ENCODE results near the gene CDK6.

CDK6 gene

DNA sequence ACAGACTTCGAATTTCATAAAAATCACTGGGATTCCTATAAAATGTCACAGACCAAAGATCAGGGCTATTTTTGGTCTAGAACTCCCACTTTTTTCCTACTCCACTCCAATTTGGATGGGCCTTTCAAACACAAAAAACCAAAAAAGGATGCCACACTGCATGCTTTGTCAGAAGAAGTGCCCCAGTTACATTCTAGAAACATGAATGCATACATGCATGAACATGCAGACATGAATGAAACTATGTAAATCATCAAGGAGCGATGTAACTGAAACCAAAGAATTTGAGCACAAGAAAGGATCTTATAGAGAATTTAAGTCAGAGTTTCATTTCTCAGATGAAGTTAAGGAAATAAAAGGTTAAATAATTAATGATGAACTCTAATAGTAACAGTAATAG lies 214.3 kb downstream of the CDK6 start:
- DNase-seq (ENCODE audit: low read depth): peak; percentile 62
- TF ChIP-seq, protein P1, sequence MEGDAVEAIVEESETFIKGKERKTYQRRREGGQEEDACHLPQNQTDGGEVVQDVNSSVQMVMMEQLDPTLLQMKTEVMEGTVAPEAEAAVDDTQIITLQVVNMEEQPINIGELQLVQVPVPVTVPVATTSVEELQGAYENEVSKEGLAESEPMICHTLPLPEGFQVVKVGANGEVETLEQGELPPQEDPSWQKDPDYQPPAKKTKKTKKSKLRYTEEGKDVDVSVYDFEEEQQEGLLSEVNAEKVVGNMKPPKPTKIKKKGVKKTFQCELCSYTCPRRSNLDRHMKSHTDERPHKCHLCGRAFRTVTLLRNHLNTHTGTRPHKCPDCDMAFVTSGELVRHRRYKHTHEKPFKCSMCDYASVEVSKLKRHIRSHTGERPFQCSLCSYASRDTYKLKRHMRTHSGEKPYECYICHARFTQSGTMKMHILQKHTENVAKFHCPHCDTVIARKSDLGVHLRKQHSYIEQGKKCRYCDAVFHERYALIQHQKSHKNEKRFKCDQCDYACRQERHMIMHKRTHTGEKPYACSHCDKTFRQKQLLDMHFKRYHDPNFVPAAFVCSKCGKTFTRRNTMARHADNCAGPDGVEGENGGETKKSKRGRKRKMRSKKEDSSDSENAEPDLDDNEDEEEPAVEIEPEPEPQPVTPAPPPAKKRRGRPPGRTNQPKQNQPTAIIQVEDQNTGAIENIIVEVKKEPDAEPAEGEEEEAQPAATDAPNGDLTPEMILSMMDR (IDR thresholded peaks at IDR 0.05; ENCODE audit: insufficient read depth, low read depth, low read length, missing control alignments): no peak
- H3K4me3 ChIP-seq (ENCODE audit: low read length): no peak overlapping the region

DNA sequence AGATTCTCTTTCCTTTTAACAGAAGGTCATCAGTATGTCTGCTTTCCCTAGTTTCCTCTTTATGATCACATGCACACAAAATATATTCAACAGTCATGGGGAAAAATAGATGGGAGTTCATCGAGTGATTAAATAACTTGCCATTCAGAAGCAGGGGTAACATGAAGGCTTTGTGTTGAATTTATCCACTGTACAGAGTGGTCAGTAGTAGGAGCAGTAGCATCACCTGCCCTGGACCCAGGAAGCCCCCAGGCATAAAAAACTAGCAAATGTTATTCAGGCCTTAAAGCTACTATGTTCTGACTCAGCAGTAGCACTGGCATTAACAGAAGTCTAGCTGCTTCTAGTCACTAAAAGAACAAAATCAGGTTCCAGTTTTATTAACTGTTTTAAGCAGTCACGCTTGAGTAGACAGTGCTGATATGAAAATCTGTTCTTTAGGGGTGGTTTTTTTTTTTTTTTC lies 214.8 kb downstream of the CDK6 start:
- DNase-seq (ENCODE audit: low read depth): peak; percentile 42
- TF ChIP-seq, protein P1 (IDR thresholded peaks at IDR 0.05; ENCODE audit: insufficient read depth, low read depth, low read length, missing control alignments): no peak
- H3K4me3 ChIP-seq (ENCODE audit: low read length): no peak overlapping the region

DNA sequence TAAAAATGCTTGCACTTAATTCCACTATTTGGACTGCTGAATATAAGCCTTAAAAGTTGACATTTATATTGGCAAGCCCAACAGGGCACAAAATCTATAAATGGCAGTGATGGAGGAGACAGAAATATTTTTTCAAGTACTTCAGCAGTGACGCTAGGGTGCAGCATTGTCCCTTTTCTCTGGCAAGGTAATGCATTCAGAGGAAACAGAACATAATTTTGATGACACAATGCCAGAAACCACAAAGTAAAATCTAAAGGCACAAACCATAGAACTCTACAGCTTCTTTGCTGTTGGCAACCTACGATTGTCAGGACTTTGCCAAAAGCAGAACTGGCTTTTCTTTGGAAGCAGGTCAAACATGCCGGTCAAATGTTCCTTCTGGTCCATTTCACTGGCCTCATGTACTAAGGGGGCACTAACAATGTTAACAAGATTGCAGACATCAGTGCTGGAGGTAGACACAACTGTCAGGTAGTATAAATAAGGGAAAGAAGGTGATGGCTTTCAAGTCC lies 215.3 kb downstream of the CDK6 start:
- H3K4me3 ChIP-seq (ENCODE audit: low read length): no peak overlapping the region
- TF ChIP-seq, protein P1 (IDR thresholded peaks at IDR 0.05; ENCODE audit: insufficient read depth, low read depth, low read length, missing control alignments): peak; percentile 77
- peak; percentile 91 for DNase-seq (ENCODE audit: low read depth)

DNA sequence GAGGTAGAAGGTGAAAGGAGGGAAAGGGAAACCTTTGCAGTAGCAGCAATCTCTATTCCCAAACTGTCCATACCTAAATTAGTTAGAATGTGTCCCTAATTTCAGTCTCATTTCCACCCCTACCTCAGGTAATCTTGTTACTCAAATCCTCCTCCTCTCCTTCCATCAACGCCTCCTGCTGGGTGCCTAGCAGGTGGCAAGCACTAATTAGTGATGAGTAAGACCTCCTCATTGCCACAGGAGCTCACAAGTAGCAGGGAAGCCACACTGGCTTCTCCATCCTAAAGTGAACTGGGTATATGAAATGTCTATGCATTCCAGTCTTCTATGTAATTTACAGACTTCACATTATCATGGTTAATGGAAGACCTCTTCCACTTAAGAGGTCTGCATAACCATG lies 220.5 kb downstream of the CDK6 start:
- TF ChIP-seq, protein P1 (IDR thresholded peaks at IDR 0.05; ENCODE audit: insufficient read depth, low read depth, low read length, missing control alignments): peak; percentile 41

DNA sequence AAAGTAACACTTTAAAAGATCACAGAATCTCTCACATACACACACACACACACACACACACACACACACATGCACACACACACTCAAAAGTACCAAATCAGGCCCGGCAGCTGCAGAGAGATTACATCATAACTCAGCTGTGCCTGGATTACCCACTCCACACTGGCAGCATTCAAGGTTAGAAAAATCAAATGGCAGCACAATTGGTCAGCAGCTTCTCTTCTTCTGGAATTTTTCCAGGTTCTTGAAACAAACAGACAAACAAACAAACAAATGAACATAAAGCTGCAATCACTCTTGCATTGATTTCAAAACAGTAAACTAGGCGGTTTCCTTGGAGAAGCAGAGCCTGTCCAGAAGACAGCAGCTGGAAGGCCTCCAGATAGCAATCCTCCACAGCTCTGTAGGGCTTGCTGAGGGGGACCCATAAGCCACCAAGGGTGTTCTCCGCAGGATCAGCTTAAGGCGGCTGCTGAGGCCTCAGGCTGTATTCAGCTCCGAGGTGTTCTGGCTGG lies 221.7 kb downstream of the CDK6 start:
- TF ChIP-seq, protein P1 (IDR thresholded peaks at IDR 0.05; ENCODE audit: insufficient read depth, low read depth, low read length, missing control alignments): no peak
- no peak for DNase-seq (ENCODE audit: low read depth)
- no peak overlapping the region for H3K4me3 ChIP-seq (ENCODE audit: low read length)

More for the DNA sequence above, 220.5 kb downstream of the CDK6 start:
- peak; percentile 41 for DNase-seq (ENCODE audit: low read depth)
- no peak overlapping the region for H3K4me3 ChIP-seq (ENCODE audit: low read length)

DNA sequence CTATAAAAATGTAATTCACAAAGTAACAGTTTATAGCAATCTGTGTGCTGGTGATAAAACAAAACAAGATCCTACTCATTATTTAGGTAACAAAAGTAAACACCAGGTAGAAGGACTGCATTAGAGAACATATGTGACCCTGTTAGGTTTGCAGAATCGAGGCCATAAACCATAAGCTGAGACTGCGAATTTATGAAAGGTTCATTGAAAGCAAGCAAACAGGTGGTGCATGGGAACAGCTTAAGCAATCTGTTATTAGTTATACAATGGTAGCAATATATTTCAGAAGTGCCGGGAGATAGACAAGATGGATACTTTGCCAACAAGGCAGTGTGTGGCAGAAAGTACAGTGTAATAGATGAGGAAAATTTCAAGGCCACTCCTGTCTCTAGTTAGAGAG lies 222.7 kb downstream of the CDK6 start:
- TF ChIP-seq, protein P1 (IDR thresholded peaks at IDR 0.05; ENCODE audit: insufficient read depth, low read depth, low read length, missing control alignments): no peak
- no peak for DNase-seq (ENCODE audit: low read depth)
- no peak overlapping the region for H3K4me3 ChIP-seq (ENCODE audit: low read length)

DNA sequence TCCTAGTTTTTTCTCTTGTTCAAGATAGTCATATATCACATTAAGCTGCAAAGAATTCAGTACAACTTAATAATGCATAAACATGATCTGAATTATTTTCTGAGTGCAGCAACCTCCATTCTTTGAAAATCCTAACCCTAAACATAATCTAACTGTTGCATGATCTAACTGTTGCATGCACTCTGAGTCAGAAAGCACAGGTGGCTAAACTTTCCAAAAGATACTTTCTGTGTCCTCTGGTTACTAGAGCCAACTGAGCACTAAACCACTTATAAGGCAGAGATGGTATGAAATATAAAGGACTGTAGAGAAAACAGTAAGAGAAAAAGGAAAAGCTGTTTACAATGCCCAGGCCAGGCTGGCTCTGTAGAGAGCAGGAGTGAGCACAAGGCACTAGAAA lies 223.2 kb downstream of the CDK6 start:
- no peak overlapping the region for H3K4me3 ChIP-seq (ENCODE audit: low read length)
- TF ChIP-seq, protein P1 (IDR thresholded peaks at IDR 0.05; ENCODE audit: insufficient read depth, low read depth, low read length, missing control alignments): no peak
- no peak for DNase-seq (ENCODE audit: low read depth)

Data from epithelial cell of esophagus (primary cell).